Neutrophil (primary cell): ENCODE data around the gene METTL23.

Experiments used
- H3K27ac ChIP-seq: fragments of 200-600 bp; sonication (generic); 2 replicates; pipeline ENCODE4 v1.5.1; 2016; ENCODE audit warnings: mild to moderate bottlenecking, moderate library complexity
- H3K27me3 ChIP-seq: fragments of 200-600 bp; sonication (generic); 2 replicates; pipeline ENCODE4 v1.6.0; 2016; ENCODE audit warnings: mild to moderate bottlenecking
- H3K36me3 ChIP-seq: fragments of 200-600 bp; sonication (generic); 2 replicates; pipeline ENCODE4 v1.5.1; 2017
- H3K4me1 ChIP-seq, 2 experiments: fragments of 200-600 bp in 1 of 2; sonication (generic) in 1 of 2; 1 replicate in 1 of 2; 2 replicates in 1 of 2; pipeline versions ENCODE4 v1.5.1 to v1.6.1; 2013 to 2016; ENCODE audit warnings: low read depth in 1 of 2, low read length in 1 of 2, mild to moderate bottlenecking in 1 of 2, moderate library complexity in 1 of 2; ENCODE audit not compliant: control insufficient read depth in 1 of 2, insufficient read depth in 1 of 2
- H3K4me3 ChIP-seq, 2 experiments: fragments of 200-600 bp in 1 of 2; sonication (generic) in 1 of 2; 1 replicate in 1 of 2; 2 replicates in 1 of 2; pipeline ENCODE4 v1.5.1; 2013 to 2016; ENCODE audit warnings: low read depth in 1 of 2, low read length in 1 of 2, mild to moderate bottlenecking in 1 of 2, moderate library complexity in 1 of 2
- H3K9me3 ChIP-seq: fragments of 200-600 bp; sonication (generic); 2 replicates; pipeline ENCODE4 v1.5.1; 2016
- CTCF ChIP-seq: fragments of 200-600 bp; sonication (generic); IDR thresholded peaks from 2 replicates; pipeline ENCODE4 v1.5.1; 2016; ENCODE audit warnings: antibody characterized with exemption

METTL23 gene

GRCh38 chr17:76702941-76703637 is 23.6 kb upstream of the METTL23 start:
- Histone ChIP-seq H3K4me1 (no peaks in the 10 kb centered on the region), H3K36me3 (no peaks in the 10 kb centered on the region), H3K27ac (no peak overlapping the region), H3K27me3 (no peaks in the 10 kb centered on the region), H3K9me3 (no peaks in the 10 kb centered on the region), H3K4me3 (no peak overlapping the region)
- no peak for TF ChIP-seq CTCF

DNA sequence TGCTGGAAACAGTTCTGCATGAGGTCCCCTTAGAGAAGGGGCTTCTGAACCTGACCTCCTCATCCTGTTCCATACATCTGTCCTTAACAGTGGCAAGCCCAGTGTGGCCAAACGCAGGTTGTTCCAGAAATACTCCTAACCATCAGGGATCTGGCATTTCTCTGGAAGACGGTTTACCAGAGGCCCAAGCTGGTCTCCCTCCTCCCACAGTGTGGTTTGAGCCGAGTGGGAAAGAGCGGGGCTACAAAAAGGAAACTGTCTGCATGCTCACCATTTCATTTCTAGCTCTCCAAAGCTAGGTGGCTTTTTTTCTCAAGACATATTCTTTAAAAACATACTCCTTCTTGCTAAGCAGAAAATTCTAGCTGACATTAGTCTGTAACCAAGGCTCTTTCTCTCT is 21.8 kb upstream of the METTL23 start:
- Histone ChIP-seq H3K27ac (no peak overlapping the region), H3K27me3 (peaks cover 15% of the 10 kb centered on the region), H3K9me3 (no peaks in the 10 kb centered on the region), H3K36me3 (no peaks in the 10 kb centered on the region), H3K4me3 (no peak overlapping the region), H3K4me1 (peaks cover 0 to 1% of the 10 kb centered on the region in 2 experiments)
- no peak for TF ChIP-seq CTCF

GRCh38 chr17:76706817-76707216 is 19.8 kb upstream of the METTL23 start:
- H3K27ac ChIP-seq: no peak overlapping the region
- TF ChIP-seq CTCF: no peak
- H3K36me3 ChIP-seq: no peaks in the 10 kb centered on the region
- H3K9me3 ChIP-seq: no peaks in the 10 kb centered on the region
- H3K4me3 ChIP-seq: no peak overlapping the region
- H3K4me1 ChIP-seq: peaks cover 11 to 16% of the 10 kb centered on the region in 2 experiments
- peaks cover 32% of the 10 kb centered on the region for H3K27me3 ChIP-seq

- peaks cover 11 to 16% of the 10 kb centered on the region in 2 experiments for H3K4me1 ChIP-seq
Measured at GRCh38 chr17:76707985-76708807, 18.4 kb upstream of the METTL23 start.

More at GRCh38 chr17:76707985-76708807, 18.4 kb upstream of the METTL23 start:
- no peak for TF ChIP-seq CTCF
- peaks cover 32% of the 10 kb centered on the region for H3K27me3 ChIP-seq
- H3K27ac ChIP-seq: no peak overlapping the region
- H3K9me3 ChIP-seq: no peaks in the 10 kb centered on the region
- H3K4me3 ChIP-seq: no peak overlapping the region
- H3K36me3 ChIP-seq: peaks cover 8% of the 10 kb centered on the region
